Thymus (tissue), 11 donors: ENCODE measurements around the gene SCT. TPM values are rescaled to one million over a fixed set of nuclear protein-coding genes. Genes with fewer than 3 reads are reported as not detected.

Source experiments
- DNase-seq, 9 donors: peaks; one replicate each; pipeline ENCODE4 v3.0.0-alpha.2; 2013; ENCODE audit warnings: low spot score in 9 of 9, low read depth in 6 of 9, missing footprints in 1 of 9
- H3K27ac ChIP-seq, 2 donors: one replicate each; pipeline ENCODE4 v1.5.1; 2013; ENCODE audit warnings: control low read depth in 1 of 2, low read depth in 1 of 2, low read length in 1 of 2, mild to moderate bottlenecking in 1 of 2, moderate library complexity in 1 of 2
- H3K27me3 ChIP-seq, 2 donors: one replicate each; pipeline ENCODE4 v1.5.1; 2013; ENCODE audit warnings: low read length in 1 of 2; ENCODE audit not compliant: control insufficient read depth in 2 of 2, insufficient read depth in 1 of 2
- H3K36me3 ChIP-seq, 2 donors: one replicate each; pipeline ENCODE4 v1.5.1; 2013; ENCODE audit warnings: low read length in 1 of 2, mild to moderate bottlenecking in 1 of 2, moderate library complexity in 1 of 2; ENCODE audit not compliant: control insufficient read depth in 2 of 2, insufficient read depth in 2 of 2
- H3K4me1 ChIP-seq, 2 donors: one replicate each; pipeline ENCODE4 v1.5.1; 2013; ENCODE audit warnings: low read length in 2 of 2; ENCODE audit not compliant: control insufficient read depth in 2 of 2, insufficient read depth in 2 of 2
- H3K4me3 ChIP-seq, 2 donors: one replicate each; pipeline ENCODE4 v1.5.1; 2013; ENCODE audit warnings: low read length in 2 of 2, control low read depth in 1 of 2, mild to moderate bottlenecking in 1 of 2
- H3K9me3 ChIP-seq, 2 donors: one replicate each; pipeline ENCODE4 v1.5.1; 2013; ENCODE audit warnings: low read length in 1 of 2, mild to moderate bottlenecking in 1 of 2; ENCODE audit not compliant: control insufficient read depth in 2 of 2, insufficient read depth in 1 of 2
- WGBS: extraction: QIAGEN DNeasy Blood & Tissue Kit; methylation state at CpG from one replicate; pipeline ENCODE4 v1.1.7; 2013; 5-methylcytosine and 5-hydroxymethylcytosine counted together
- polyA plus RNA-seq: library from polyadenylated mRNA; stranded (reverse); fragments of 200-250 nt; gene quantifications from one replicate; pipeline ENCODE4 v1.2.3, GENCODE V29; 2013
- total RNA-seq: library from RNA; stranded (reverse); fragments of 120-200 nt; gene quantifications from one replicate; pipeline ENCODE4 v1.2.4, GENCODE V29; 2013
- donor health status: healthy.

SCT gene
- total and polyA plus RNA-seq, 2 donors = 0.19 to 0.25 TPM

- Histone ChIP-seq H3K4me3 (no peak overlapping the region), H3K27ac (no peak overlapping the region), H3K36me3 (peaks cover 66 to 70% of the 10 kb centered on the region in 2 donors), H3K27me3 (no peaks in the 10 kb centered on the region), H3K9me3 (peaks cover 1 to 5% of the 10 kb centered on the region in 2 donors), H3K4me1 (peaks cover 0 to 10% of the 10 kb centered on the region in 2 donors)
- WGBS = 95% methylated on average over 32 of the region's 32 CpGs
- DNase-seq = no peak
Measured at GRCh38 chr11:586376-587316, 40.3 kb downstream of the SCT start.

- Histone ChIP-seq H3K9me3 (peaks cover 0 to 5% of the 10 kb centered on the region in 2 donors), H3K27ac (no peak overlapping the region), H3K36me3 (peaks cover 48 to 59% of the 10 kb centered on the region in 2 donors), H3K4me1 (peaks cover 6 to 24% of the 10 kb centered on the region in 2 donors), H3K27me3 (no peaks in the 10 kb centered on the region), H3K4me3 (no peak overlapping the region)
- DNase-seq = no peak
- 99% methylated on average over 10 of the region's 10 CpGs for WGBS
Measured at GRCh38 chr11:584287-584686, 42.7 kb downstream of the SCT start.

GRCh38 chr11:581752-582151 is 45.2 kb downstream of the SCT start:
- H3K36me3 ChIP-seq = peaks cover 34 to 38% of the 10 kb centered on the region in 2 donors
- 96% methylated on average over 17 of the region's 17 CpGs for whole genome bisulfite sequencing

GRCh38 chr11:581342-581741 is 45.6 kb downstream of the SCT start:
- 95% methylated on average over 14 of the region's 14 CpGs for WGBS
- no peak for DNase-seq
- H3K4me1 ChIP-seq = peaks cover 23 to 37% of the 10 kb centered on the region in 2 donors
- H3K4me3 ChIP-seq = no peak overlapping the region
- peaks cover 29 to 34% of the 10 kb centered on the region in 2 donors for H3K36me3 ChIP-seq
- no peak overlapping the region for H3K27ac ChIP-seq
- no peaks in the 10 kb centered on the region for H3K27me3 ChIP-seq
- H3K9me3 ChIP-seq = peaks cover 0 to 5% of the 10 kb centered on the region in 2 donors

More at GRCh38 chr11:581752-582151, 45.2 kb downstream of the SCT start:
- H3K27me3 ChIP-seq = no peaks in the 10 kb centered on the region
- H3K4me3 ChIP-seq = no peak overlapping the region
- peaks cover 0 to 5% of the 10 kb centered on the region in 2 donors for H3K9me3 ChIP-seq
- peaks cover 23 to 37% of the 10 kb centered on the region in 2 donors for H3K4me1 ChIP-seq
- no peak for DNase-seq
- no peak overlapping the region for H3K27ac ChIP-seq

- H3K27ac ChIP-seq = no peak overlapping the region
- DNase-seq = no peak
Measured at GRCh38 chr11:579830-580601, 47.0 kb downstream of the SCT start.

GRCh38 chr11:578276-579035 is 48.5 kb downstream of the SCT start:
- H3K27ac ChIP-seq = peak overlapping the region in 1 of 2 donors; percentile 74
- peaks cover 28 to 58% of the 10 kb centered on the region in 2 donors for H3K4me1 ChIP-seq
- peaks cover 0 to 8% of the 10 kb centered on the region in 2 donors for H3K27me3 ChIP-seq
- 70% methylated on average over 21 of the region's 21 CpGs for WGBS
- H3K9me3 ChIP-seq = no peaks in the 10 kb centered on the region
- peaks cover 16 to 21% of the 10 kb centered on the region in 2 donors for H3K36me3 ChIP-seq
- DNase-seq = peak in 1 of 9 donors; percentile 54
- H3K4me3 ChIP-seq = peak overlapping the region in 1 of 2 donors; percentile 85

More at GRCh38 chr11:579830-580601, 47.0 kb downstream of the SCT start:
- Histone ChIP-seq H3K27me3 (peaks cover 0 to 6% of the 10 kb centered on the region in 2 donors), H3K36me3 (peaks cover 26 to 31% of the 10 kb centered on the region in 2 donors), H3K4me3 (no peak overlapping the region), H3K4me1 (peaks cover 23 to 43% of the 10 kb centered on the region in 2 donors), H3K9me3 (peaks cover 0 to 5% of the 10 kb centered on the region in 2 donors)
- WGBS = 96% methylated on average over 20 of the region's 20 CpGs

GRCh38 chr11:577611-577894 is 49.4 kb downstream of the SCT start:
- peak overlapping the region; percentile 84 to 85 for H3K4me3 ChIP-seq
- DNase-seq = no peak
- H3K27me3 ChIP-seq = peaks cover 0 to 8% of the 10 kb centered on the region in 2 donors
- H3K4me1 ChIP-seq = peaks cover 28 to 67% of the 10 kb centered on the region in 2 donors
- 85% methylated on average over 6 of the region's 6 CpGs for WGBS
- no peak overlapping the region for H3K27ac ChIP-seq
- no peaks in the 10 kb centered on the region for H3K9me3 ChIP-seq
- H3K36me3 ChIP-seq = peaks cover 14 to 18% of the 10 kb centered on the region in 2 donors

GRCh38 chr11:576811-577610 is 50.0 kb downstream of the SCT start:
- peaks cover 9 to 14% of the 10 kb centered on the region in 2 donors for H3K36me3 ChIP-seq
- peak overlapping the region; percentile 17 to 42 for H3K27ac ChIP-seq
- WGBS = 7% methylated on average over 43 of the region's 48 CpGs
- peak overlapping the region; percentile 84 to 85 for H3K4me3 ChIP-seq
- no peaks in the 10 kb centered on the region for H3K9me3 ChIP-seq
- peaks cover 0 to 8% of the 10 kb centered on the region in 2 donors for H3K27me3 ChIP-seq
- H3K4me1 ChIP-seq = peaks cover 28 to 71% of the 10 kb centered on the region in 2 donors
- peak in 1 of 9 donors; percentile 20 for DNase-seq
